Spleen (tissue), 7 donors: ENCODE results near the gene DAPK1.

Experiments
- POLR2A ChIP-seq, 3 donors: fragments of 450-650 bp; IDR thresholded peaks; one replicate each; pipeline ENCODE4 v1.5.1; 2017; ENCODE audit warnings: antibody characterized with exemption in 3 of 3, mild to moderate bottlenecking in 1 of 3
- TF ChIP-seq, protein P1 (sequence below), 11 experiments: fragments of 200-600 bp in 7 of 11; fragments of 450-650 bp in 4 of 11; sonication (generic) in 4 of 11; IDR thresholded peaks in 8 of 11; conservative IDR thresholded peaks in 3 of 11; 1 replicate in 7 of 11; 2 replicates in 4 of 11; pipeline versions ENCODE4 v1.4.0 to v1.8.0; 2016 to 2021; ENCODE audit warnings: antibody characterized with exemption in 11 of 11, inconsistent platforms in 4 of 11, mild to moderate bottlenecking in 1 of 11
- donor health status: DM: no; HTN: no; CAD: no; lungs with moderate emphysema.
- donor health status: DM: no; HTN: no; CAD: no.
- donor health status: DM: no; HTN: no; CAD: no.

DNA sequence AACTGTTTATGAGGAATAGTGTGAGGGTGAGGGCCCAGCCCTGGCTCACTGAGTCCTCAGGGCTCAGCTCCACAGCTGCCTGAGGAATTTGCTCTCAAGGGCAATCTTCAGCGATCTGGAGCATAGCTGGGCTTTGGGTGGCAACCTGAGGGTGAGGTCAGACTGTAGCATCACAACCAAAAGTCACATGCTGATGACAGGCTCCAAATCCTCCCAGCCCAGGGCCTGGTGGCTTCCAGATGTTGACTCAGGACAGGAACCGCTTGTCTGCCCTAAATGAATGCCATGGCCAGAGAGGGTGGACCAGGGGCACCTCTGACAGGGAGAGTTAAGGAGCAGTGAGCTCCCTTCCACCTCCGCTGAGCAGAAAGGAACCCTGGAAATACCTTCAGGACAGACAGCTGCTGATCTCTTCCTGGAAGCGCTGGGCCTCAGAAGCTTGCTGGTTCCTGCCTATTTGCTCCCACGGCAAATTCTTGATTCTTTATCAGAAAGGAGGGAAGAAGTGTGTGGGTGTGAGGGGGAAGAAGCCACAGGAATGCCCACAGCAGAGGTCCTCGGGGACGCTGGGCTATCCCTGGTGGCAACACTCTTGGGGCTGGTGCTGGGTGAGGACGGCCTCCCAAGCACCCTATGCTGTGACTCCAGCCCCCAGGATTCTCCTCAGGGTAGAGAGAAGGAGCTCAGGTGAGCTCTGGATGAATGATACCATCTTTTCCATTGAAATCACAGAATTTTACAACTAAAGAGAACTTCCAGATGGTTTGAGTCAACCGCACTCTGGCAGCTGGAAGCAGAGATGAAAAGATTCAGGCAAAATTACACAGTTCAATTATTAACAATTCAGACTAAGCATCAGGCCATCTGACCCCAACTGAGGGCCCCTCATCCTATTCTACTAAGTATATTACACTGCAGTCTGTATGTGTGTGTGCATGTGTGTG lies 214.5 kb downstream of the DAPK1 start:
- TF ChIP-seq, protein P1, sequence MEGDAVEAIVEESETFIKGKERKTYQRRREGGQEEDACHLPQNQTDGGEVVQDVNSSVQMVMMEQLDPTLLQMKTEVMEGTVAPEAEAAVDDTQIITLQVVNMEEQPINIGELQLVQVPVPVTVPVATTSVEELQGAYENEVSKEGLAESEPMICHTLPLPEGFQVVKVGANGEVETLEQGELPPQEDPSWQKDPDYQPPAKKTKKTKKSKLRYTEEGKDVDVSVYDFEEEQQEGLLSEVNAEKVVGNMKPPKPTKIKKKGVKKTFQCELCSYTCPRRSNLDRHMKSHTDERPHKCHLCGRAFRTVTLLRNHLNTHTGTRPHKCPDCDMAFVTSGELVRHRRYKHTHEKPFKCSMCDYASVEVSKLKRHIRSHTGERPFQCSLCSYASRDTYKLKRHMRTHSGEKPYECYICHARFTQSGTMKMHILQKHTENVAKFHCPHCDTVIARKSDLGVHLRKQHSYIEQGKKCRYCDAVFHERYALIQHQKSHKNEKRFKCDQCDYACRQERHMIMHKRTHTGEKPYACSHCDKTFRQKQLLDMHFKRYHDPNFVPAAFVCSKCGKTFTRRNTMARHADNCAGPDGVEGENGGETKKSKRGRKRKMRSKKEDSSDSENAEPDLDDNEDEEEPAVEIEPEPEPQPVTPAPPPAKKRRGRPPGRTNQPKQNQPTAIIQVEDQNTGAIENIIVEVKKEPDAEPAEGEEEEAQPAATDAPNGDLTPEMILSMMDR (IDR thresholded peaks at IDR 0.05 in 8 of 11, conservative IDR thresholded peaks at IDR 0.05 in 3 of 11) = no peak
- no peak for TF ChIP-seq POLR2A (IDR thresholded peaks at IDR 0.05)
